Measurements from ENCODE around the gene FOXL1. TPM values are rescaled to one million over a fixed set of nuclear protein-coding genes. Genes with fewer than 3 reads are reported as not detected.

FOXL1 gene
- total RNA-seq, 1 donor from 2014 or later, result 0.05 TPM

DNA sequence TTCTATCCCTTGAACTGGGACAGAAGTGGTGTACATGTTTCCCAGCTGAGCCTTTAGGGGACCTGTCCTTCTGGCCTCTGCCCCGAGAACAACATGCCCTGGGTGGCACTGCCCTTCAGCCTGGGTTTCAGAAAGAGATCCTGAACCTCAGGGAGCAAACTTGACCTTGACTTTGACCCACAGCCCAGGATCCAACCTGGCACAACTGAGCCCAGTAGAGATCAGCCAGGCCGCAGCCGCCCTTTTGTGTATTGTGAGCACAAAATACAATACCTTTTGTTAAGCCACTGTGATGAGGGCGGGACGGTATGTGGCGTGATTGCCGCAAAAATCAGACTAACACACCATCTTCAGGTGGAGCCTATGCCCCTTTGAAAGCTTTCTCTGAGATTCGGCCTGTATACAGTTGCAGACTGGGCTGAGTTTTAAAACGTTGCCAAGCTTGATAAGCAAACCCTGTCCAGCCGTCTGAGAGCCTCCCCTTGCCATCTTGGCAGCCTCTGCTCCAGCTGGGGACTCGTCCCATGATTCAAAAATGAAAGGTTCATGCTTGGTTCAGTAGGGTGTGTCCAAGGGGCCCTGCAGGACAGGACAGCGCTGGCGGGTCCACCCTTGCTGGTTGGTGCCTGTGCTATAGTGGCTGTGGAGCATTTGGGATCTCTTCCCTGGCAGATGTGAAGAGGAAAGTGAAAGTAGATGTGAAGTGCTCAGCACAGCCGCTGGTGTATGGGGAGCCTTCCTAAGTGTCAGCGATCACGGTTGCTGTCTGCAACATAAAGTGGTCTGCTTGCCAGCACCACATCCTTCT is 40.3 kb downstream of the FOXL1 start:
- Mint-ChIP-seq H3K36me3 (ENCODE audit: low read depth) (no peaks in the 10 kb centered on the region), H3K27me3 (ENCODE audit: low read depth) (no peaks in the 10 kb centered on the region), H3K27ac (no peak overlapping the region), H3K4me1 (ENCODE audit: low read depth) (no peaks in the 10 kb centered on the region), H3K4me3 (ENCODE audit: low read depth) (no peak overlapping the region), H3K9me3 (no peaks in the 10 kb centered on the region)
- intact Hi-C loops (cut with micrococcal nuclease), result no loop called here
- DNase-seq (ENCODE audit: low spot score), result no peak

DNA sequence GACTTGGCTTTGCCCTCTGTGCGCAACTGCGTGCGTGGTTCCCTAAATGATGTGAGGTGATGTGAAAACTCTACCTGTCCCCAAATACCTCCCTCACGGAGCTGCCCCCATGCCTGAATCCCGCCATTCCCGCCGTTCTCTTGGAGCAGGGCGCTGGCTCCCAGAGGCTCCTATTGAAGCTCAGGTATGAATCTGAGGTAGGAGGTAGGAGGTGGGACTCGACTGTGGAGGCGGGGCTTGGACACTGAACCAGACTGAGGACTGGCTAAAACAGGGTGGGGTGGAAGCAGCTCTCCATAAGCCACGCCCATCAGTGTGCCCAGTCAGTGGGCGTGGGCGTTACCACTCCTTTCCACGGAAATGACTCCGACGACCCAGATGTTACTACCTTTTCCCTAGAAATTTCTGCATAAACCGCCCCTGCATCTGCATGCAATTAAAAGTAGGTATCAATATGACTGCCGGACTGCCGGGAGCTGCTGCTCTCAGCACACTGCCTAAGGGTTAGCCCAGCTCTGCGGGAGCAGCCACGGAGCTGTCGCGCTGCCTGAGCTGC is 41.0 kb downstream of the FOXL1 start:
- H3K9me3 Mint-ChIP-seq, result no peaks in the 10 kb centered on the region
- no peaks in the 10 kb centered on the region for H3K36me3 Mint-ChIP-seq (ENCODE audit: low read depth)
- no peak overlapping the region for H3K27ac Mint-ChIP-seq
- H3K4me3 Mint-ChIP-seq (ENCODE audit: low read depth), result no peak overlapping the region
- intact Hi-C loops (cut with micrococcal nuclease), result no loop called here
- H3K4me1 Mint-ChIP-seq (ENCODE audit: low read depth), result no peaks in the 10 kb centered on the region
- DNase-seq (ENCODE audit: low spot score), result no peak
- no peaks in the 10 kb centered on the region for H3K27me3 Mint-ChIP-seq (ENCODE audit: low read depth)

DNA sequence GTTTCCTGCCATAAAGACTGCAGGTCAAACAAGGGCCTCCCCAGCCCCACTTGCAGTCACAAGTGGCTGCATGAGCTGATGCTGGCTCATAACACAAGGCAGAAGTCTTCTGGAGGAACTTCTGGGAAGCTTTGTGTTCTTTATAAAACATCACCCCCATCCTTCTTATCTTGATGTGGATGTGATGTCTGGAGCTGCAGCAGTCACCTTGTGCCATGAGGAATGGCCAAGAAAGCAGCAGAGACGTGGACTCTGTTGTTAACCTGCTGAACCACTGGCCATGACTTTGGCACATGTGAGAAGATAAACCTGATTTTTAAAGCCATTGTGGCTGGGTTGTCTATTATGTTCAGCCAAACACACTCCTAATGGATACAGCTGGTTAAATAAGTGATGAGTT is 41.8 kb downstream of the FOXL1 start:
- H3K9me3 Mint-ChIP-seq, result no peaks in the 10 kb centered on the region
- no peak for DNase-seq (ENCODE audit: low spot score)
- no peak overlapping the region for H3K4me3 Mint-ChIP-seq (ENCODE audit: low read depth)
- no peaks in the 10 kb centered on the region for H3K36me3 Mint-ChIP-seq (ENCODE audit: low read depth)
- H3K27ac Mint-ChIP-seq, result no peak overlapping the region
- H3K4me1 Mint-ChIP-seq (ENCODE audit: low read depth), result no peaks in the 10 kb centered on the region
- intact Hi-C loops (cut with micrococcal nuclease), result no loop called here
- H3K27me3 Mint-ChIP-seq (ENCODE audit: low read depth), result no peaks in the 10 kb centered on the region

GRCh38 chr16:86621966-86622365 is 43.6 kb downstream of the FOXL1 start:
- no peaks in the 10 kb centered on the region for H3K27me3 Mint-ChIP-seq (ENCODE audit: low read depth)
- no peaks in the 10 kb centered on the region for H3K4me1 Mint-ChIP-seq (ENCODE audit: low read depth)
- no peaks in the 10 kb centered on the region for H3K36me3 Mint-ChIP-seq (ENCODE audit: low read depth)
- H3K9me3 Mint-ChIP-seq, result no peaks in the 10 kb centered on the region
- H3K27ac Mint-ChIP-seq, result no peak overlapping the region
- intact Hi-C loops (cut with micrococcal nuclease), result no loop called here
- H3K4me3 Mint-ChIP-seq (ENCODE audit: low read depth), result no peak overlapping the region
- DNase-seq (ENCODE audit: low spot score), result no peak

GRCh38 chr16:86622700-86623615 is 44.6 kb downstream of the FOXL1 start:
- no peak overlapping the region for H3K4me3 Mint-ChIP-seq (ENCODE audit: low read depth)

GRCh38 chr16:86625029-86625428 is 46.7 kb downstream of the FOXL1 start:
- no peaks in the 10 kb centered on the region for H3K27me3 Mint-ChIP-seq (ENCODE audit: low read depth)
- no peak overlapping the region for H3K4me3 Mint-ChIP-seq (ENCODE audit: low read depth)
- intact Hi-C loops (cut with micrococcal nuclease), result no loop called here
- no peaks in the 10 kb centered on the region for H3K9me3 Mint-ChIP-seq
- H3K36me3 Mint-ChIP-seq (ENCODE audit: low read depth), result no peaks in the 10 kb centered on the region
- no peak for DNase-seq (ENCODE audit: low spot score)
- no peak overlapping the region for H3K27ac Mint-ChIP-seq
- no peaks in the 10 kb centered on the region for H3K4me1 Mint-ChIP-seq (ENCODE audit: low read depth)

More at GRCh38 chr16:86622700-86623615, 44.6 kb downstream of the FOXL1 start:
- Mint-ChIP-seq H3K36me3 (ENCODE audit: low read depth) (no peaks in the 10 kb centered on the region), H3K4me1 (ENCODE audit: low read depth) (no peaks in the 10 kb centered on the region), H3K27ac (no peak overlapping the region), H3K9me3 (no peaks in the 10 kb centered on the region), H3K27me3 (ENCODE audit: low read depth) (no peaks in the 10 kb centered on the region)
- intact Hi-C loops (cut with micrococcal nuclease), result no loop called here
- DNase-seq (ENCODE audit: low spot score), result no peak

- intact Hi-C loops (cut with micrococcal nuclease), result no loop called here
- H3K27ac Mint-ChIP-seq, result no peak overlapping the region
These were observed 47.5 kb downstream of the FOXL1 start for GRCh38 chr16:86625821-86626220.

GRCh38 chr16:86626284-86626683 is 47.9 kb downstream of the FOXL1 start:
- H3K36me3 Mint-ChIP-seq (ENCODE audit: low read depth), result no peaks in the 10 kb centered on the region

More at GRCh38 chr16:86625821-86626220, 47.5 kb downstream of the FOXL1 start:
- Mint-ChIP-seq H3K27me3 (ENCODE audit: low read depth) (no peaks in the 10 kb centered on the region), H3K36me3 (ENCODE audit: low read depth) (no peaks in the 10 kb centered on the region), H3K4me1 (ENCODE audit: low read depth) (no peaks in the 10 kb centered on the region), H3K9me3 (no peaks in the 10 kb centered on the region), H3K4me3 (ENCODE audit: low read depth) (no peak overlapping the region)
- no peak for DNase-seq (ENCODE audit: low spot score)

DNA sequence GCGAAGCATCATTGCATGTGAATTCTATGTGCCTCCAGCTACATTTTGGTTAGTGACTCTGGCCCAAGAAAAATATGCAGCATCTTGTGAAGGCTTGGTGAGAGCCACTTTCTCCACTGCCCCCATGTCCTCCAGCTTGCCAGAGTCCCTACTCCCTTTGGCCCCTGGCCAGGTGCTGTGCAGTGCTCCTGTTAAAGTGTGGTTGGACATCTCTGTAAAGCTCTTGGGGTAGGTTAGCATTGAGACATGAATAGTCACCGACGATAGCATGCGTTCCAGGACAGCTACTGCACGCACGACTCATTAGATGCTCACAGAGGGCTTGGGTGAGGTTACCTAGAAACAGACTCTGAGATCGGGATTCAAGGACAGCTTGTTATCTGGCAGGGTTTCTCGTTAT is 48.6 kb downstream of the FOXL1 start:
- no peak for DNase-seq (ENCODE audit: low spot score)
- Mint-ChIP-seq H3K4me3 (ENCODE audit: low read depth) (no peak overlapping the region), H3K4me1 (ENCODE audit: low read depth) (peaks cover 9% of the 10 kb centered on the region), H3K27me3 (ENCODE audit: low read depth) (peaks cover 2% of the 10 kb centered on the region), H3K36me3 (ENCODE audit: low read depth) (no peaks in the 10 kb centered on the region), H3K9me3 (no peaks in the 10 kb centered on the region), H3K27ac (no peak overlapping the region)
- intact Hi-C loops (cut with micrococcal nuclease), result no loop called here

More at GRCh38 chr16:86626284-86626683, 47.9 kb downstream of the FOXL1 start:
- Mint-ChIP-seq H3K27me3 (ENCODE audit: low read depth) (no peaks in the 10 kb centered on the region), H3K4me1 (ENCODE audit: low read depth) (peaks cover 2% of the 10 kb centered on the region), H3K4me3 (ENCODE audit: low read depth) (no peak overlapping the region), H3K9me3 (no peaks in the 10 kb centered on the region), H3K27ac (no peak overlapping the region)
- DNase-seq (ENCODE audit: low spot score), result no peak
- intact Hi-C loops (cut with micrococcal nuclease), result no loop called here

DNA sequence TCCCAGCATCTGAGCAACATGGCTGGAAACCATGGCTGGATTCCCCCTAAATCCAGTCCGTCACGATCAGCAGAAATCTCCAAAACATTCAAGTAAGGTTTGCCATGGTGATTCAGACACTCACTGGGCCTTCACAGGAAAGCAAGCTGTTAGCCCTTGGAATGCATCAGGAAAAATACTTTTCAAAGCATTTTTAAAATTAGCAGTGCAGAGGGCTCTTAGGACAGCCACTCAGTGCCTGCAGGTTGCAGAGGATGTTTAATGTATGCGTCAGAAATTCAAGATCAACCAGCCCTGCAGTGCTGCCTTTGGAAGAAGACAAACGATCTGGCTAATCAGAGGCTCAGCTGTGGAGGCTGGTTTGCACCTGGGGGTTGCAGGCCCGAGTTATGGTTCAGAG is 50.3 kb downstream of the FOXL1 start:
- peaks cover 2% of the 10 kb centered on the region for H3K27me3 Mint-ChIP-seq (ENCODE audit: low read depth)
- peaks cover 9% of the 10 kb centered on the region for H3K4me1 Mint-ChIP-seq (ENCODE audit: low read depth)
- no peak overlapping the region for H3K27ac Mint-ChIP-seq
- no peak overlapping the region for H3K4me3 Mint-ChIP-seq (ENCODE audit: low read depth)
- H3K36me3 Mint-ChIP-seq (ENCODE audit: low read depth), result no peaks in the 10 kb centered on the region
- H3K9me3 Mint-ChIP-seq, result no peaks in the 10 kb centered on the region
- intact Hi-C loops (cut with micrococcal nuclease), result no loop called here
- DNase-seq (ENCODE audit: low spot score), result no peak

- Mint-ChIP-seq H3K9me3 (no peaks in the 10 kb centered on the region), H3K27me3 (ENCODE audit: low read depth) (peaks cover 4% of the 10 kb centered on the region), H3K27ac (no peak overlapping the region), H3K4me1 (ENCODE audit: low read depth) (peaks cover 9% of the 10 kb centered on the region), H3K4me3 (ENCODE audit: low read depth) (no peak overlapping the region), H3K36me3 (ENCODE audit: low read depth) (no peaks in the 10 kb centered on the region)
- DNase-seq (ENCODE audit: low spot score), result no peak
- intact Hi-C loops (cut with micrococcal nuclease), result no loop called here
These were observed 52.1 kb downstream of the FOXL1 start for GRCh38 chr16:86630471-86630870.

GRCh38 chr16:86631444-86631843 is 53.1 kb downstream of the FOXL1 start:
- no peaks in the 10 kb centered on the region for H3K9me3 Mint-ChIP-seq
- DNase-seq (ENCODE audit: low spot score), result no peak
- H3K4me1 Mint-ChIP-seq (ENCODE audit: low read depth), result peaks cover 9% of the 10 kb centered on the region
- H3K27me3 Mint-ChIP-seq (ENCODE audit: low read depth), result peaks cover 4% of the 10 kb centered on the region
- H3K27ac Mint-ChIP-seq, result no peak overlapping the region
- no peak overlapping the region for H3K4me3 Mint-ChIP-seq (ENCODE audit: low read depth)
- intact Hi-C loops (cut with micrococcal nuclease), result no loop called here
- H3K36me3 Mint-ChIP-seq (ENCODE audit: low read depth), result no peaks in the 10 kb centered on the region

Data from activated T-helper 2 cell treated with anti-CD3 and anti-CD28 coated beads, Interferon-gamma antibody, Interleukin-2, Interleukin-4, amounts not matched to agents 10 μg/mL and 5 μg/mL and 100 μg/mL, durations not matched to agents 14 hours and 24 hours and 36 hours (primary cell).